Lung (tissue), 16 donors: Measurements from ENCODE around the gene ANKRD10. TPM values are rescaled to one million over a fixed set of nuclear protein-coding genes. Genes with fewer than 3 reads are reported as not detected.
A peak's percentile ranks its signal among the peaks of the same experiment; 100 is the strongest.

Experiments used
- ATAC-seq: fragments of 200-7000 bp; cut with Tn5 transposase; one replicate; pipeline ENCODE4 v1.9.1; 2020; ENCODE audit warnings: moderate number of reproducible peaks; ENCODE audit not compliant: insufficient read depth, low FRiP score
- DNase-seq, 3 donors: peaks; one replicate each; pipeline ENCODE4 v3.0.0-alpha.2; 2013 to 2017
- H3K27ac ChIP-seq, 2 donors: one replicate each; pipeline ENCODE4 v1.5.1; 2013; ENCODE audit warnings: mild to moderate bottlenecking in 2 of 2, moderate library complexity in 2 of 2, control low read depth in 1 of 2, inconsistent platforms in 1 of 2, low read depth in 1 of 2, low read length in 1 of 2
- H3K27me3 ChIP-seq, 3 donors: one replicate each; pipeline ENCODE4 v1.5.1; 2013; ENCODE audit warnings: low read length in 2 of 3; ENCODE audit not compliant: control insufficient read depth in 3 of 3, insufficient read depth in 3 of 3
- H3K36me3 ChIP-seq, 4 donors: one replicate each; pipeline ENCODE4 v1.5.1; 2013; ENCODE audit warnings: low read length in 4 of 4, mild to moderate bottlenecking in 1 of 4, moderate library complexity in 1 of 4; ENCODE audit not compliant: control insufficient read depth in 4 of 4, insufficient read depth in 4 of 4
- H3K4me1 ChIP-seq, 5 donors: one replicate each; pipeline ENCODE4 v1.5.1; 2013; ENCODE audit warnings: low read length in 5 of 5, mild to moderate bottlenecking in 2 of 5, moderate library complexity in 1 of 5; ENCODE audit not compliant: control insufficient read depth in 5 of 5, insufficient read depth in 5 of 5
- H3K4me3 ChIP-seq: one replicate; pipeline ENCODE4 v1.5.1; 2013; ENCODE audit warnings: mild to moderate bottlenecking, control low read depth, moderate library complexity
- H3K9ac ChIP-seq, 2 donors: one replicate each; pipeline ENCODE4 v1.5.1; 2013; ENCODE audit warnings: low read length in 2 of 2, control low read depth in 1 of 2; ENCODE audit not compliant: insufficient read depth in 1 of 2
- H3K9me3 ChIP-seq, 4 donors: one replicate each; pipeline ENCODE4 v1.5.1; 2013; ENCODE audit warnings: low read length in 3 of 4, mild to moderate bottlenecking in 1 of 4, moderate library complexity in 1 of 4; ENCODE audit not compliant: control insufficient read depth in 4 of 4, insufficient read depth in 3 of 4
- WGBS, 2 donors: extraction: QIAGEN DNeasy Blood & Tissue Kit; methylation state at CpG; one replicate each; pipeline ENCODE4 v1.1.7; 2013; 5-methylcytosine and 5-hydroxymethylcytosine counted together
- long read RNA-seq, 5 donors: transcript quantifications; one replicate each; lab custom pipeline, GENCODE V29; 2026
- polyA plus RNA-seq, 2 donors: library from polyadenylated mRNA; stranded (reverse); fragments of 200-250 nt; gene quantifications; one replicate each; pipeline ENCODE4 v1.2.1, GENCODE V29; 2013
- total RNA-seq, 2 donors: library from RNA; depleted of rRNA in 1 of 2; stranded (reverse); fragments of >200 nt in 1 of 2; gene quantifications; one replicate each; pipeline ENCODE4 v1.2.1, GENCODE V29; 2014 to 2021
- TF ChIP-seq, protein P1 (sequence below): IDR thresholded peaks from 2 replicates; pipeline ENCODE4 v1.5.1; 2012; ENCODE audit warnings: mild to moderate bottlenecking; ENCODE audit errors: control extremely low read depth, extremely low read depth
- donor health status: control.
- donor health status: control.
- donor health status: Bipolar disorder and iron deficiency.
- donor health status: healthy.
- donor health status: DM: yes; HTN: yes; CAD: no.

The ANKRD10 gene
- 100 to 1,000 TPM in 1 of 2 donors, 10 to 100 TPM in 1; 95.0 to 353 TPM for total RNA-seq
- polyA plus RNA-seq = 10 to 100 TPM; 44.0 to 89.5 TPM
- long read RNA-seq, donor 1, transcript ANKRD10-207 (2 exons, 446 nt) = minor isoform, 7 of 153 reads
- long read RNA-seq, donor 1, transcript ANKRD10-201 (6 exons, 2,495 nt) = minor isoform, 6 of 153 reads
- long read RNA-seq, donor 1, transcript ANKRD10-211 (2 exons, 704 nt) = major isoform, 12 of 153 reads
- long read RNA-seq, donor 1, partial matches to known transcripts = 123 of 153 reads
- long read RNA-seq, donor 1, other reads (novel, unspliced or antisense) = 0 of 153 reads
- long read RNA-seq, donor 2, partial matches to known transcripts = 20 of 26 reads
- long read RNA-seq, donor 2, other reads (novel, unspliced or antisense) = 0 of 26 reads
- long read RNA-seq, donor 3, transcript ANKRD10-207 (2 exons, 446 nt) = minor isoform, 6 of 60 reads
- long read RNA-seq, donor 3, transcript ANKRD10-211 (2 exons, 704 nt) = major isoform, 9 of 60 reads
- long read RNA-seq, donor 3, partial matches to known transcripts = 42 of 60 reads
- long read RNA-seq, donor 3, other reads (novel, unspliced or antisense) = 0 of 60 reads
- long read RNA-seq, donor 4, partial matches to known transcripts = 24 of 27 reads
- long read RNA-seq, donor 4, other reads (novel, unspliced or antisense) = 0 of 27 reads
- long read RNA-seq, donor 5, transcript ANKRD10-211 (2 exons, 704 nt) = major isoform, 5 of 96 reads
- long read RNA-seq, donor 5, partial matches to known transcripts = 71 of 96 reads
- long read RNA-seq, donor 5, other reads (novel, unspliced or antisense) = 13 of 96 reads

DNA sequence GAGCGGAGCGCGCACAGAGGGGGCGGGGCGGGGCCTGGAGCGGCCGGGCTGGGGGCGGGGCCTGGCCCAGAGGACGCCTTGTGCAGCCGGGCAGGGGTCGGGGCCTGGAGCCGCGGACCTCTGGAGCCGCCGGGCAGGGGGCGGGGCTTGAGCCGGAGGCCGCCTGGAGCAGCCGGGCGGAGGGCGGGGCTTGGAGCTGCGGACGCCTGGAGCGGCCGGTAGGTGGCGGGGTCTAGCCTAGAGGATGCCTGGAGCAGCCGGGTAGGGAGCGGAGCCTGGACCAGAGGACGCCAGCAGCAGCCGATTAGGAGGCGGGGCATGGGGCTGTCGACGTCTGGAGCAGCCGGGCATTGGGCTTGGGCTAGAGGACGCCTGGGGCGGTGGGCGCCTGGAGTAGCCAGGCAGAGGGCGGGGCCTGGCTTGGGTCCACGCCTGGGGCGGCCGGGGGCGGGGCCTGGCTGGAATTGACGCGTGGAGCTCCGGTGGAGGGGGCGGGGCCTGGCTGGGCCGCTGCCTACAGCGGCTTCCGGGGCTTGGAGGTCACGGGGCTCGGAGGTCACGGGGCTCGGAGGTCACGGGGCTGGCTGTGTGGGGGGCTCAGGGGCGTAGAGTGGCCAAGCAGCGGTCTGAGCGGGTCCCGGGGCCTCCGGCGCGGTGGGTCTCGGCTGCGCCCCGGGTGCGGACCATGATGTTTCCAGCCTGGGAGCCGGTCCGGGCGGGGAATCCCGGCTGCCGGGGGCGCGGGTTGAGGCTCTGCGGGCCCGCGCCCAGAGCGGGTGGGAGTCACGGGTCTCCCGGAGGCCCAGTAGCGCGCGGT is at the start of gene ANKRD10:
Gene ANKRD10 (minus strand): TSS at position 13 of the 817 bp plus-strand sequence. CDS start 135 bp downstream, outside the sequence.
- Histone ChIP-seq H3K27ac (peak within 1 kb of the TSS; percentile 97 to 100), H3K9me3 (no peaks in the 10 kb centered on the region), H3K9ac (peak within 1 kb of the TSS; percentile 81 to 92), H3K4me3 (peak within 1 kb of the TSS; percentile 99), H3K36me3 (peaks cover 0 to 4% (median 2%) of the 10 kb centered on the region in 4 donors), H3K4me1 (peaks cover 4 to 32% (median 22%) of the 10 kb centered on the region in 5 donors), H3K27me3 (no peaks in the 10 kb centered on the region)
- TF ChIP-seq, protein P1, sequence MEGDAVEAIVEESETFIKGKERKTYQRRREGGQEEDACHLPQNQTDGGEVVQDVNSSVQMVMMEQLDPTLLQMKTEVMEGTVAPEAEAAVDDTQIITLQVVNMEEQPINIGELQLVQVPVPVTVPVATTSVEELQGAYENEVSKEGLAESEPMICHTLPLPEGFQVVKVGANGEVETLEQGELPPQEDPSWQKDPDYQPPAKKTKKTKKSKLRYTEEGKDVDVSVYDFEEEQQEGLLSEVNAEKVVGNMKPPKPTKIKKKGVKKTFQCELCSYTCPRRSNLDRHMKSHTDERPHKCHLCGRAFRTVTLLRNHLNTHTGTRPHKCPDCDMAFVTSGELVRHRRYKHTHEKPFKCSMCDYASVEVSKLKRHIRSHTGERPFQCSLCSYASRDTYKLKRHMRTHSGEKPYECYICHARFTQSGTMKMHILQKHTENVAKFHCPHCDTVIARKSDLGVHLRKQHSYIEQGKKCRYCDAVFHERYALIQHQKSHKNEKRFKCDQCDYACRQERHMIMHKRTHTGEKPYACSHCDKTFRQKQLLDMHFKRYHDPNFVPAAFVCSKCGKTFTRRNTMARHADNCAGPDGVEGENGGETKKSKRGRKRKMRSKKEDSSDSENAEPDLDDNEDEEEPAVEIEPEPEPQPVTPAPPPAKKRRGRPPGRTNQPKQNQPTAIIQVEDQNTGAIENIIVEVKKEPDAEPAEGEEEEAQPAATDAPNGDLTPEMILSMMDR = peak; percentile 65
- ATAC-seq (peak; percentile 93), DNase-seq (peak; percentile 99 to 100 (median 100))
- WGBS, 2 donors = 0% methylated on average over 64 to 81 of the region's 81 CpGs

DNA sequence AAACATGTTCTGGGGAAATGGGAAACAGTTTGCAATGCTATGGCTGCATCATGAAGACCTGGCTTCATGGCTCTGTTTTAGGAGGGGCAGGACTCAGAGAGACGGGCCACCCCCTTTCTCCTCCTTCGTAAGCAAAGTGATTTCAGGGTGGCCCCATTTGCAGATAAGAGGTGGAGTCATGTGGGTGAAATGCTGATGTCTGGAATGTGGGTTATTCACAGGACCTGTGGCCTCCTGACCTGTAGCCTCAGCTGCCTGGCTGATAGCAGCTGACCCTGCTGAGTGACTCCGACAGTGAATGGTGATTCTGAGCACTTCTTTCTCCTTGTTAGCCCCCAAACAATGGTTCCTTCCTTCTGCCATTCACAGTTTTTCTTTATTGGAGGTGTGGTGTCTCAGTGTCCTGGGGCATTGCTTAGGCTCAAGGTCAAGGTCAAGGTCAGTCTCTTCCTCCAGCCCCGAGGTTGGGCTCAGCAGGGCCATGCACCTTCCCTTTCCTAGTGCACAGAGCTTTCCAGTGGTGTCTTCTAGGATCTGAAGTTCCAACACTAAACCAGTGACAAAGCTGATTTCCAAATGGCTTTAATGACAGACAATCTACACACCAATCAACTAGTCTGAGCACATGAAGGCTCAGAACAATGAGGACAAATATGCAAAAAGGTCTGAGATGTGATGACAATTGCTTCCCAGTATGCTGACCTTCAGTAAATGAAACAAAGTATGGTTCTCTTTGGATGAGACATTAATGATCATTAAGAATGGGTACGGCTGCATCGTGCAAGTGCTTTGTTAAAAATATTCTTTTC is 49.6 kb upstream of the ANKRD10 start:
- Histone ChIP-seq H3K36me3 (no peaks in the 10 kb centered on the region), H3K9ac (no peak overlapping the region), H3K4me1 (no peaks in the 10 kb centered on the region), H3K9me3 (peaks cover 0 to 14% (median 11%) of the 10 kb centered on the region in 4 donors), H3K27me3 (peaks cover 0 to under 1% (median 0%) of the 10 kb centered on the region in 3 donors), H3K27ac (no peak overlapping the region), H3K4me3 (no peak overlapping the region)
- 75 to 76% methylated on average over 6 of the region's 6 CpGs for WGBS, 2 donors
- TF ChIP-seq, protein P1 = no peak
- no peak for DNase-seq
- ATAC-seq = no peak

DNA sequence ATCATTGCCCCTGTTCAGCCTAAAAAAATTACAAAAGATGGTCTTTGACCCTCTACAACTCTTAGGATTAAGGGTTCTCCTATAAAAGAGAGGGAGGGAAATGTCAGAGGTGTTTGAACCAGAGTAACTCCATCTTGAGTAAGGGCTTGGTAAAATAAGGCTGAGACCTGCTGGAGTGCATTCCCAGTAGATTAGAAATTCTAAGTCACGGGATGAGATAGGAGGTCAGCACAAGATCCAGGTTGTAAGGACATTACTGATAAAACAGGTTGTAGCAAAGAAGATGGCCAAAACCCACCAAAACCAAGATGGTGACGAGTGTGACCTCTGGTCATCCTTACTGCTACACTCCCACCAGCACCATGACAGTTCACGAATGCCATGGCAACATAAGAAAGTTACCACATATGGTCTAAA is 48.7 kb upstream of the ANKRD10 start:
- TF ChIP-seq, protein P1 = no peak
- H3K27me3 ChIP-seq = no peaks in the 10 kb centered on the region
- no peaks in the 10 kb centered on the region for H3K36me3 ChIP-seq
- DNase-seq = no peak
- no peaks in the 10 kb centered on the region for H3K4me1 ChIP-seq
- no peak overlapping the region for H3K27ac ChIP-seq
- no peak overlapping the region for H3K4me3 ChIP-seq
- WGBS, 2 donors = 83 to 96% methylated on average over 3 of the region's 3 CpGs
- no peak for ATAC-seq
- peaks cover 0 to 14% (median 11%) of the 10 kb centered on the region in 4 donors for H3K9me3 ChIP-seq
- H3K9ac ChIP-seq = no peak overlapping the region
